ENCODE measurements around the gene IL6ST.

IL6ST gene

DNA sequence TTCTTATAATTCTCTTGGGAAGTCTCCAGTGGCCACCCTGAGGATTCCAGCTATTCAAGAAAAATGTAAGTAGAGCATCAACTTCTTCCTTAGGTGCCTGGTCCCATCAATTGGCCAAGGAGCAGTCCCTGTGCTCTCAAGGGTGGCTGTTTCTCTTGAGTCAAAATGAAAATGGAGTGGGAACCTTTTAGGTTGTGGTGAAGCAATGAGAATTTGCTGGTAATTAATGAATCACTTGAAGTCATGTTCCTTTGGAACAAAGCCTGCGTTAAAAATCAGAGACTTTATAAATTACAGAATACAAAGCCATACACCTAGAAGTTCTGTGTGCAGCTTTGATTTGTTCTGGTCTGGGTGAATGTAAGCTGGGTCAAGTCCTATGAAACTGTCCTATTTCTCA, 94.7 kb downstream of the IL6ST start:
- DNase-seq (ENCODE audit: low spot score), result no peak
- H3K27ac ChIP-seq (ENCODE audit: poor library complexity, severe bottlenecking), result no peak overlapping the region
- no peaks in the 10 kb centered on the region for H3K36me3 ChIP-seq (ENCODE audit: low read depth)
- H3K27me3 ChIP-seq (ENCODE audit: insufficient read depth, poor library complexity, severe bottlenecking), result no peaks in the 10 kb centered on the region
- peaks cover 9% of the 10 kb centered on the region for H3K4me1 ChIP-seq (ENCODE audit: insufficient read depth, poor library complexity, severe bottlenecking)
- no peak for TF ChIP-seq CTCF (IDR thresholded peaks at IDR 0.05; ENCODE audit: poor library complexity, severe bottlenecking)
- no peak overlapping the region for H3K4me3 ChIP-seq (ENCODE audit: severe bottlenecking)
- H3K9me3 ChIP-seq (ENCODE audit: severe bottlenecking), result no peaks in the 10 kb centered on the region
- no peak for ATAC-seq (ENCODE audit: low read depth)

DNA sequence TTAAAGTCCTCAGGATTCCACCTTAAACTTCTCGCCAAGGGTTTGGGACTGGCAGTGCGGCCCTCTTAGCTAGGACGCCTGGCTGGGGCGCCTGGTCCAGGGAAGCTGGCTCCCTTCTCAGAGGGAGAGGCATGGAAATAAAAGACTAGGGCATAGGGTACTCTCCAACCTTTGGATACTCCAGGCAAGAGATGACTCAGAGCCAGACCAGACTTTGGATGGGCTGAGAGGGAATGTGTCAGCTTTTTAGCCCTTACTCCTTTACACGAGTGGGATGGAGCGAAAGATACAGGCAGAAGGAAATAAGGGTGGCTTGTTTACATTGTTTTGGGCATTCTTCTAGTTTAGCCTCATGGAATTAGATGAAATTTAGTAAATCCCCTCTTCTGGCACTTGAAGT, 95.4 kb downstream of the IL6ST start:
- ATAC-seq (ENCODE audit: low read depth), result peak; percentile 54; the same call in 1 of the 3 replicates

GRCh38 chr5:55897905-55898304, 96.9 kb downstream of the IL6ST start:
- Histone ChIP-seq H3K27ac (ENCODE audit: poor library complexity, severe bottlenecking) (no peak overlapping the region), H3K4me1 (ENCODE audit: insufficient read depth, poor library complexity, severe bottlenecking) (peaks cover 9% of the 10 kb centered on the region), H3K36me3 (ENCODE audit: low read depth) (no peaks in the 10 kb centered on the region), H3K27me3 (ENCODE audit: insufficient read depth, poor library complexity, severe bottlenecking) (no peaks in the 10 kb centered on the region), H3K4me3 (ENCODE audit: severe bottlenecking) (no peak overlapping the region), H3K9me3 (ENCODE audit: severe bottlenecking) (no peaks in the 10 kb centered on the region)
- no peak for TF ChIP-seq CTCF (IDR thresholded peaks at IDR 0.05; ENCODE audit: poor library complexity, severe bottlenecking)
- DNase-seq (ENCODE audit: low spot score) (no peak), ATAC-seq (ENCODE audit: low read depth) (no peak)

More for the DNA sequence above, 95.4 kb downstream of the IL6ST start:
- Histone ChIP-seq H3K4me3 (ENCODE audit: severe bottlenecking) (no peak overlapping the region), H3K36me3 (ENCODE audit: low read depth) (no peaks in the 10 kb centered on the region), H3K4me1 (ENCODE audit: insufficient read depth, poor library complexity, severe bottlenecking) (peaks cover 9% of the 10 kb centered on the region), H3K9me3 (ENCODE audit: severe bottlenecking) (no peaks in the 10 kb centered on the region), H3K27me3 (ENCODE audit: insufficient read depth, poor library complexity, severe bottlenecking) (no peaks in the 10 kb centered on the region), H3K27ac (ENCODE audit: poor library complexity, severe bottlenecking) (no peak overlapping the region)
- TF ChIP-seq CTCF (IDR thresholded peaks at IDR 0.05; ENCODE audit: poor library complexity, severe bottlenecking), result no peak
- DNase-seq (ENCODE audit: low spot score), result no peak

DNA sequence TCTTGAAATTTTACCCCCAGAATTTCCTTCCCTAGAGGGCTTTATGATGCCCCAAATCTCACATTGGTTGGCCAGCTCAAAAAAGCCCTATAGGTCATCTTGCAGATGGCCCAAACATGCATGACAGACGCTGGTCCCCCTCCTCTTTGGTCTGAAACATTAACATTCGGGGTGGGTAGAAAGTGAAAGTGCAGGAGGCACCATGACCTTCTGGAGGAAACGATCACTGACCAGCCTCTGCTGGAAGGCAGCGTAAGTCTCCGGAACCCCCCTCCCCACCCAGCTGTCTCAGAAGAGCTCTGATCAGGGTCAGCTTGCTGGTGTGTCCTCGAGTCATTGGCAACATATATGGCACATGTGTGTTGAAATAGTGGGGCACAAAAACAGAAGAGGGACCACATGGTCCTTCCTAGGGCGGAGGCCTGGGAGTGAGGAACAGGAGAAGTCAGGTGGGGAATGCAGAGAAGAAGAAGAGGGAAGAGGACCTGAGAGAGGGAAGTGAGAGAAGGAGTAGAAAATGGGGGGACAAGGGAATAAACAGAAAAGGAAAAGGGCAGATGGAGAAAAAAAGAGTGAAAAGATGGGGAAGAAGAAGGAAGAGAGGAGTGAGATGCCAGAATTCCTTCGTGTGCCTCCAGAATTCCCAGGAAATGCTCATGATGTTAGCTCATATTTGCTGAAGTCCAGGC, 97.4 kb downstream of the IL6ST start:
- ATAC-seq (ENCODE audit: low read depth), result no peak
- TF ChIP-seq CTCF (IDR thresholded peaks at IDR 0.05; ENCODE audit: poor library complexity, severe bottlenecking), result no peak
- Histone ChIP-seq H3K27ac (ENCODE audit: poor library complexity, severe bottlenecking) (no peak overlapping the region), H3K27me3 (ENCODE audit: insufficient read depth, poor library complexity, severe bottlenecking) (no peaks in the 10 kb centered on the region), H3K9me3 (ENCODE audit: severe bottlenecking) (no peaks in the 10 kb centered on the region), H3K4me1 (ENCODE audit: insufficient read depth, poor library complexity, severe bottlenecking) (peaks cover 5% of the 10 kb centered on the region), H3K4me3 (ENCODE audit: severe bottlenecking) (no peak overlapping the region), H3K36me3 (ENCODE audit: low read depth) (no peaks in the 10 kb centered on the region)
- DNase-seq (ENCODE audit: low spot score), result no peak

- Histone ChIP-seq H3K4me3 (ENCODE audit: severe bottlenecking) (no peak overlapping the region), H3K9me3 (ENCODE audit: severe bottlenecking) (no peaks in the 10 kb centered on the region), H3K27ac (ENCODE audit: poor library complexity, severe bottlenecking) (no peak overlapping the region), H3K36me3 (ENCODE audit: low read depth) (no peaks in the 10 kb centered on the region), H3K27me3 (ENCODE audit: insufficient read depth, poor library complexity, severe bottlenecking) (no peaks in the 10 kb centered on the region), H3K4me1 (ENCODE audit: insufficient read depth, poor library complexity, severe bottlenecking) (no peaks in the 10 kb centered on the region)
- ATAC-seq (ENCODE audit: low read depth) (no peak), DNase-seq (ENCODE audit: low spot score) (no peak)
- TF ChIP-seq CTCF (IDR thresholded peaks at IDR 0.05; ENCODE audit: poor library complexity, severe bottlenecking), result no peak
Observed at GRCh38 chr5:55896663-55897062, 98.1 kb downstream of the IL6ST start.

Data from RWPE2 (cell line).